Activated T-helper 2 cell treated with anti-CD3 and anti-CD28 coated beads, Interferon-gamma antibody, Interleukin-2, Interleukin-4, amounts not matched to agents 10 μg/mL and 5 μg/mL and 100 μg/mL, durations not matched to agents 14 hours and 24 hours and 36 hours (primary cell): ENCODE data around the gene ELF1. TPM values are rescaled to one million over a fixed set of nuclear protein-coding genes. Genes with fewer than 3 reads are reported as not detected.

Source experiments
- DNase-seq: peaks from one replicate; pipeline ENCODE4 v3.0.0; 2021; ENCODE audit warnings: low spot score
- H3K27ac Mint-ChIP-seq: one replicate; pipeline ENCODE4 v1.8.0; 2021; ENCODE audit warnings: mixed read lengths
- H3K27me3 Mint-ChIP-seq: one replicate; pipeline ENCODE4 v1.8.0; 2021; ENCODE audit warnings: low read depth, mixed read lengths
- H3K36me3 Mint-ChIP-seq: one replicate; pipeline ENCODE4 v1.8.0; 2021; ENCODE audit warnings: low read depth, mixed read lengths
- H3K4me1 Mint-ChIP-seq: one replicate; pipeline ENCODE4 v1.8.0; 2021; ENCODE audit warnings: low read depth, mixed read lengths
- H3K4me3 Mint-ChIP-seq: one replicate; pipeline ENCODE4 v1.8.0; 2021; ENCODE audit warnings: low read depth, mild to moderate bottlenecking, moderate library complexity, mixed read lengths
- H3K9me3 Mint-ChIP-seq: one replicate; pipeline ENCODE4 v1.8.0; 2021; ENCODE audit warnings: mixed read lengths
- intact Hi-C: fragments of 100-400 bp; cut with micrococcal nuclease; formaldehyde crosslinking; loops from one replicate; pipeline ENCODE4 v1.15.1; 2023
- total RNA-seq: library from RNA; stranded (reverse); gene quantifications from 2 replicates; pipeline ENCODE4 v1.2.3, GENCODE V29; 2022

ELF1 gene
- total RNA-seq, 1 donor from 2014 or later, result 68.1 TPM

DNA sequence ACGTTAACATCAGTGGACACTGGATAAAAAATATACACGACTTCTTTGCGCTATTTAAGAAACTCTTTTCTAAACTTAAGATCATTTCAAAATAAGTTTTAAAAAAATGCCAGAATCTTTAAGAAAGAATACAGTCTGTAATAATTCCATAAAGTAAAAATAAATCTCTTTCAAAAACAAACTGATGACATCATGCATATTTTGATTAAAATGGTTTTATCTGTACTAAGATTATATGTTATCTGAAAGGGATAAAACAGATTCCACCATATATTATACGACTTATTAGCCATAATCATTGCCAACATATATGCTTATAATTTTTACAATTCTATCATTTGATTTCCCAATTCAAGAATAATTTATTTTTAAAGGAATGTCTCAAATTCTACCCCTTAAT is 15.3 kb upstream of the ELF1 start:
- Mint-ChIP-seq H3K27me3 (no peaks in the 10 kb centered on the region), H3K27ac (no peak overlapping the region), H3K4me3 (no peak overlapping the region), H3K9me3 (no peaks in the 10 kb centered on the region), H3K4me1 (peaks cover 23% of the 10 kb centered on the region), H3K36me3 (no peaks in the 10 kb centered on the region)
- intact Hi-C loops, result no loop called here
- DNase-seq, result no peak

DNA sequence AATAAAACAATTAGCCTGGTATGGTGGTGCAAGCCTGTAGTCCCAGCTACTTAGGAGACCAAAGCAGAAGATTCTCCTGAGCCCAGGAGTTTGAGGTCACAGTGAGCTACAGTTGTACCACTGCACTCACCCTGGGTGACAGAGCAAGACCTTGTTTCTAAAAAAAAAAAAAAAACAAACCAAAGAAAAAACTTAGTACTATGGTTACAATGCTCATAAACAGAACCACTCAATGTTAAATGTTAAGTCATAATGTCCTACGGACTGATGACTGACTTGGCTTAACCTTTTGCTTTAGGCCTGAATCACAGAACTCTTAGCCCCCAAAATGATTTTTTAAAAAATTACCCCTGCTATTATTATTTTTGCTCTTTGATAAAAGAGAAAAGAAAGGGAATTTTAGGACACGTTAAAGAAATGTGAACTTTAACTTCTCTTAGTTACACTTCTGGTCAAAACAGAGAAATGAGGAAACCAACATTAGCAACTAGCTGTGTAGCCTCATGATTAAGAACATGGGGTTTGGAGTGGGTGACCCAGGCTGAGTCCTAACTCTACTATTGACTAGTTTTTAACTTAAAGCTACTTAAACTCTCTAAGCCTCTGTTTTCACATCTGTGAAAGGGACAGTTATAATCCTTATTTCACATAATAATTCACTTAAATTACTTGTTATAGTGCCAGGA is 13.7 kb upstream of the ELF1 start:
- intact Hi-C loops, result no loop called here
- DNase-seq, result no peak
- H3K4me1 Mint-ChIP-seq, result peaks cover 25% of the 10 kb centered on the region
- no peak overlapping the region for H3K4me3 Mint-ChIP-seq
- H3K27me3 Mint-ChIP-seq, result no peaks in the 10 kb centered on the region
- no peak overlapping the region for H3K27ac Mint-ChIP-seq
- H3K36me3 Mint-ChIP-seq, result no peaks in the 10 kb centered on the region
- no peaks in the 10 kb centered on the region for H3K9me3 Mint-ChIP-seq

DNA sequence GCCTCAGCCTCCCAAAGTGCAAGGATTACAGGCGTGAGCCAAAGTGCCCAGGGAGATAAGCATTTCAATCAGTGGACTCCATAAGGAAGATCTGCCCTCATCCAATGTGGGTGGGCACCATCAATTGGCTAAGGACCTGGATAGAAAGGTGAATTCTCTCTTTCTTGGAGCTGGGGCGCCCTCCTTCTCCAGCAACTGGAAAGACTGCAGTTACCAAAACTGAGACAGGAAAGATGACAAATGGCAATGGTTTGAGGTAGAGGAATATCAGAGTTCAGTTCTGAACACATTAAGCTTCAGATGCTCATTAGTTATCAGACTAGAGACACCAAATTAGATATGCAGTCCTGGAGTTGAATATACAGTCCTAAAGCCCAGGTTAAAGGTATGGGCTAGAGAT is 10.5 kb upstream of the ELF1 start:
- intact Hi-C loops, result no loop called here
- no peak overlapping the region for H3K27ac Mint-ChIP-seq
- no peaks in the 10 kb centered on the region for H3K9me3 Mint-ChIP-seq
- no peak overlapping the region for H3K4me3 Mint-ChIP-seq
- no peaks in the 10 kb centered on the region for H3K27me3 Mint-ChIP-seq
- H3K4me1 Mint-ChIP-seq, result peaks cover 37% of the 10 kb centered on the region
- H3K36me3 Mint-ChIP-seq, result peaks cover 5% of the 10 kb centered on the region
- no peak for DNase-seq

DNA sequence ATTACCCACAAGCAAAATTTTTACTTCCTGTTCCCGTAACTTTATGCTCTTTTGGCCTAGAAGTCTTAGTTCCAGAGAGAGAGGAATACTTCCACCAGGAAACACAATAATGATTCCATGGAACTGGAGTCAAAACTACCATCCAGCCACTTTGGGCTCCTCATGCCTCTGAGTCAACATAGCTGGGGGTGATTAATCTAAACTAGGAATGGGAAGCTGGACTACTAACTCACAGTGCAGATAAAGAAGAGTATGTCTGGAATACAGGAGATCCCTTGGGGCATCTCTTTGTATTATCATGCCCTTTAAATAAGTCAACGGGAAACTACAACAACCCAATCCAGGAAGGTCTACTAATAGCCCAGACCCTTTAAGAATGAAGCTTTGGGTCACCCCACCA is 8.9 kb upstream of the ELF1 start:
- intact Hi-C loops, result no loop called here
- Mint-ChIP-seq H3K9me3 (no peaks in the 10 kb centered on the region), H3K27me3 (no peaks in the 10 kb centered on the region), H3K27ac (no peak overlapping the region), H3K36me3 (peaks cover 5% of the 10 kb centered on the region), H3K4me3 (no peak overlapping the region), H3K4me1 (peaks cover 37% of the 10 kb centered on the region)
- no peak for DNase-seq

DNA sequence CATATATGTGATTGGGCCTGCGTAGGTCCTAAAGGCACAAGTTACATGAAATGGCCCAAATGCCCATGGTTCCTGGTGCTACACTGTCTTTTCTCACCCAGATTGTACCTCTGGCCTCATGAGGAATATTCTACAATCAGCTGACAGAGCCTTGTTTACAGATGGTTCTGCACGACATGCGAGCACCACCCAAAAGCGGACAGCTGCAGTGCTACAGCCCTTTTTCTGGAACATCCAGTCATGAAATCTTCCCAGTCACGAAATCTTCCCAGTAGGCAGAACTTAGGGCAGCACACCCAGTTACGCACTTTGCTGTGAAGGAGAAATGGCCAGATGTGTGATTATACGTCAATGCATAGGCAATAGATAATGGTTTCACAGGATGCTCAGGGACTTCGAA is 7.7 kb upstream of the ELF1 start:
- DNase-seq, result no peak
- H3K27me3 Mint-ChIP-seq, result no peaks in the 10 kb centered on the region
- no peak overlapping the region for H3K4me3 Mint-ChIP-seq
- H3K9me3 Mint-ChIP-seq, result no peaks in the 10 kb centered on the region
- H3K4me1 Mint-ChIP-seq, result peaks cover 39% of the 10 kb centered on the region
- H3K36me3 Mint-ChIP-seq, result peaks cover 5% of the 10 kb centered on the region
- intact Hi-C loops, result no loop called here
- H3K27ac Mint-ChIP-seq, result no peak overlapping the region

DNA sequence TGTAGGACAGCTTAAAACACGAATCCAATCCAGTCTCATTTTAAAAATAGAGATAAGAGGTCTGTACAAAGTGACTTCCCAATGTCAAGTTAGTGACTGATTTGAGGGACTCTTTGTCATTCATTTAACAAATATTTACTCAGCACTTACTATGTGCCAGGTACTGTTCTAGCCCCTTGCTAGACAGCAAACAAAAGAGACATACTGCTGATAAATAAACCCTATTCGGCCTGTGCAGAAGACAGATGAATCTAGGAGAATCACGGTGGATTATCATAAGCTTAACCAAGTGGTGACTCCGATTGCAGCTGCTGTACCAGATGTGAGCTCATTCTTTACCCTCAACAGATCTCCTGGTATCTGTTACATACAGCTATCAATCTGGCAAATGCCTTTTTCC is 6.4 kb upstream of the ELF1 start:
- H3K27me3 Mint-ChIP-seq, result no peaks in the 10 kb centered on the region
- intact Hi-C loops, result no loop called here
- H3K4me3 Mint-ChIP-seq, result no peak overlapping the region

DNA sequence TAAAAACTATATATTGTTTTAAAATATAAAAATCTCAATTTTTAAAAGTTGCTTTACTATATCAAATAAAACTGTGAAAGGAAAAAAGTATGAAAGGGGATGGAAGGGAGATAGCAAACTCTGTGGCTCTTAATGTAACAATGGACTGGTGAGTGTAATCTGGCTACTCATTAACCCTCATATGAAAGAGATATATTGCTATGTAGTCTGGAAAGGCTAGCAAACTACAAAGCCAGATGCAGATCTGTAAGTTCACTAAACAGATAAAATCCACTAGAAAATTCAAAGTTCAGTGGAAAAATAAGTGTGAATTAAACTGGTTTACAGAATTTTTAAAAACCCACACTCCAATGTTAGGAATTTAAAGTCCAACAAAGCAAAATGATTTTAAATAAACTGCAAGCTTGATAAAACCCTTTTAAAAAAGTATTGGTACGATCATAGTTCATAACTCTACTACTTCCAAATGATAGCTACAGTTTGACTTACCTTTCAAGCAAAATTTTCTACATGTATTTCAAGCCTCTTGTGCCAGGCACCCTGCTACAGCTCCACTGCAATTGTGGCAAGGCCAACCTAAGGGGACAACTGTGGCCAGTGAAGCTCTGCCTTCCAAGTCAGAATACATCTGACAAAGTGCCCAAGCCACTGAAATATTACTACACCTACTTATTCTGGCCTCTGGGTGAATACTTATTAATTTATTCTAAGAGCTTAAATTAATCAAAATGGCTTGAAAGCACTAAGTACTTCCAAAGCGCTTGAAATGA is 647 bp upstream of the ELF1 start:
- Mint-ChIP-seq H3K9me3 (no peaks in the 10 kb centered on the region), H3K27ac (no peak overlapping the region), H3K4me3 (no peak overlapping the region), H3K4me1 (peaks cover 37% of the 10 kb centered on the region), H3K27me3 (no peaks in the 10 kb centered on the region), H3K36me3 (peaks cover 16% of the 10 kb centered on the region)
- intact Hi-C loops, result loop anchor here (1.0 to 5.0 kb wide), 4 partner anchors 15 to 242 kb away; no protein-coding TSS in a partner anchor
- DNase-seq, result no peak

More for the DNA sequence above, 6.4 kb upstream of the ELF1 start:
- Mint-ChIP-seq H3K36me3 (peaks cover 5% of the 10 kb centered on the region), H3K4me1 (peaks cover 45% of the 10 kb centered on the region), H3K9me3 (no peaks in the 10 kb centered on the region), H3K27ac (no peak overlapping the region)
- no peak for DNase-seq

DNA sequence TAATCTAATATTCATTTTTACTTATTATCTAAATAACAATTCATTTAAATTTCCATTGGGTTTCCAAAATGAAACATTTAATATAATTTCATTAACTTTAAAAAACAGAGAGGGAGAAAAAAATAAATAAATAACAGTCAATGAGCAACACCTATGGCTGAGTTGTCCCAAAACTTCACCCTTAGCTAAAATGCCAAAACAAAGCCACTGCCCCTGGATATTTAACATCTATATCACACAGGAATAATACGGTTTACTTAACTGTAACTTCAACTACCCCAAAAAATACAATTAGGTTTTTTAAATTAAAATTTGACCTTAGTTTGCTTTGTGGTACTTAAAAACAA is 541 bp downstream of the ELF1 start:
- no peaks in the 10 kb centered on the region for H3K9me3 Mint-ChIP-seq
- H3K4me3 Mint-ChIP-seq, result peak overlapping the region; percentile 91
- peak overlapping the region; percentile 97 for H3K27ac Mint-ChIP-seq
- H3K27me3 Mint-ChIP-seq, result no peaks in the 10 kb centered on the region
- peaks cover 21% of the 10 kb centered on the region for H3K36me3 Mint-ChIP-seq
- intact Hi-C loops, result loop anchor here (2.0 to 5.0 kb wide), 2 partner anchors 14 to 241 kb away; no protein-coding TSS in a partner anchor
- no peak for DNase-seq
- H3K4me1 Mint-ChIP-seq, result peaks cover 40% of the 10 kb centered on the region

DNA sequence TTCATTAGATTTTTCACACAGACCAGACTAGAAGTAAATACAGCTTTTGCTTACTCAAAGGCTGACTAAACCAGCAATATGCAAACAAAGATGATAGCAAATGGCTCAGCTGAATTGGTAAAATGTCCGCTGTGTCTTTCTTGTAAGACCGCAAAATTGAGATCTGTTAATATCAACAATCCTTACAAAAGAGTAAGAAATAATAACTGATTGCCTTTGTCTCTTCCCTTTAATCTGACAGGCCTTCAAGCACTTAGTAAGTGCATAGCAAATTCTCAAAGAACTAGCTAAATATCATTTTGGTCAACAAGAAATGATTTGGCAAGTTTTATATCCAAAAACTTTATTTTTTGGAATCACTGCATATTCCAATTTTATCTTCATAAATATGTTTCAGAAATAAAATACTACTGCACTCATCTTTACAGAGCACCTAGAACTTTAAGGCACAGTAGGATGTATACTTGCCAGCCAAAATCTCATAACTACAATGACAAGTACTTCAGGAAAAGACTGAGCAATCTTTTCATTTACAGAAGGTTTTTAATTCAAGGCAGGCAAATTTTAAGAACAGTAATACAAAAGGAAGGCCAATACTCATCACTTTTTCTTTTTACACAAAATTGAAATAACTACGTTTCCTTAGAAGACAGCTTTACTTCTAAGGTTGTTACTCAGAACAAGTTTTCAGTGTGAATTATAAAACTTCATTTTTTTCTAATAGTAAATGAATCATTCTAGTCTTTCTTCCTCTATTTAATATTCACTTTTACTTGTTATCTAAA is 1.1 kb downstream of the ELF1 start:
- H3K27ac Mint-ChIP-seq, result peak overlapping the region; percentile 75
- no peaks in the 10 kb centered on the region for H3K27me3 Mint-ChIP-seq
- peaks cover 44% of the 10 kb centered on the region for H3K4me1 Mint-ChIP-seq
- no peak for DNase-seq
- intact Hi-C loops, result loop anchor here (1.0 to 5.0 kb wide), 3 partner anchors 10 to 241 kb away; no protein-coding TSS in a partner anchor
- H3K4me3 Mint-ChIP-seq, result peak overlapping the region; percentile 91
- H3K36me3 Mint-ChIP-seq, result peaks cover 26% of the 10 kb centered on the region
- H3K9me3 Mint-ChIP-seq, result no peaks in the 10 kb centered on the region

DNA sequence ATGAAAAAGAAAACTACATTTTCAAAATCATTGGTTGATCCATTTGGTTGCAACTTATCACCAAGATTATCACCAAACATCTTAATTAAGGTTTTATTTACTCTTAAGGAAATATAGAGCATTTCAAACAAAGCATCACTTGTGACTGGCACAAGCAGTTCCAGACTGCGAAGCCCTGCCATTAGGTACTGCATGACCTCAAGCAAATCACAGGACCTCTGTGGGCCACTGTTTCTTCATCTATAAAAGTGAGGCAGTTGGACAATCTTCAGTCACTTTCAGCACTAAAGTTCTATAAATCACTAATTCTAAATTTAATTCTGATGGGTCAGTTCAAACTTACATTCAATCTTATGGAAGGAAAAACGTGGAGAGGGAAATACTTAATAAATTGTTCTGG is 2.0 kb downstream of the ELF1 start:
- Mint-ChIP-seq H3K27me3 (no peaks in the 10 kb centered on the region), H3K9me3 (no peaks in the 10 kb centered on the region), H3K36me3 (peaks cover 30% of the 10 kb centered on the region), H3K4me1 (peaks cover 45% of the 10 kb centered on the region), H3K27ac (peak overlapping the region; percentile 75), H3K4me3 (peak overlapping the region; percentile 91)
- intact Hi-C loops, result loop anchor here (1.0 to 5.0 kb wide), 2 partner anchors 9 to 240 kb away; no protein-coding TSS in a partner anchor
- no peak for DNase-seq

DNA sequence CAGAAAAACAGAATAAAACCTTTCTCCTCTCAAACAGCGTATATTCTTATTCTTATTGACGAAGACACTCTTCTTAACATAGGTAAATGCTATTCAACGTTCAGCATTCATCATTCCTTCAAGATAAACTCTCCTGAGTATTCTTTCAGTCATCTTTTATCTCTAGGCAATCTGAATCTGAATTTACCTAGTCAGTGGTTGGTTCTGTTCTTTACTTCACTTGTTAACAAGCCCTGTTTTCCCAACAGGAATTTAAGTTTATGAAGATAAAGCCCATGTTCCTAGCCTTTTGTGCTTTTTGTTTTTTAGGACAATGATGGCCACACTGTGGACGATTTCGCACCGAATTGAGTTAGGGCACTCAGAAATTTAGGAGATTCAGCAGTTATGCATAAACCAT is 3.2 kb downstream of the ELF1 start:
- no peak for DNase-seq
- H3K4me1 Mint-ChIP-seq, result peaks cover 45% of the 10 kb centered on the region
- peaks cover 38% of the 10 kb centered on the region for H3K36me3 Mint-ChIP-seq

DNA sequence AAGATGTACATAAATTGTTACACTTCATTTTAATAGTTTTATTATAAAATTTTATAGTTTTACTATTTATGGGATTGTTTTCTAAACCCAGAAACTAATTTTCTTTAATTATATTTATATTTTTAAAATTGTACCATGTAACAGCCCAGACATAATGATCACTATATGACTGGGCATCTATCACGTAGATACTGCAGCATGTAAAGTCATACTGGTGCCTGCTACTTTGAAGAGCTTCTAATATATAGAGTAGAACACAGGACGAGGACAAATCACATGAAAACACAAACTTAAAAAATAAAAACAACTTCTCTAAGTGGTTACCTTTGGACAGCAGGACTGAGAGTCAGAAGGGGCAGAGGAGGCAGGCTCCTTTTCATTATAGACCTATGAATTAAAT is 5.3 kb downstream of the ELF1 start:
- no peak for DNase-seq
- Mint-ChIP-seq H3K27ac (peak overlapping the region; percentile 64), H3K9me3 (no peaks in the 10 kb centered on the region), H3K4me3 (peak overlapping the region; percentile 62), H3K27me3 (no peaks in the 10 kb centered on the region), H3K4me1 (peaks cover 49% of the 10 kb centered on the region), H3K36me3 (peaks cover 45% of the 10 kb centered on the region)
- intact Hi-C loops, result no loop called here

More for the DNA sequence above, 3.2 kb downstream of the ELF1 start:
- Mint-ChIP-seq H3K4me3 (peak overlapping the region; percentile 83), H3K9me3 (no peaks in the 10 kb centered on the region), H3K27ac (peak overlapping the region; percentile 78), H3K27me3 (no peaks in the 10 kb centered on the region)
- intact Hi-C loops, result loop anchor here (5.0 kb wide), 1 partner anchor 239 kb away; no protein-coding TSS in a partner anchor
